Endodermal cell (in vitro differentiated cells): Measurements from ENCODE around the gene HS1BP3. TPM values are rescaled to one million over a fixed set of nuclear protein-coding genes. Genes with fewer than 3 reads are reported as not detected.
A peak's percentile ranks its signal among the peaks of the same experiment; 100 is the strongest.

Experiments used
- DNase-seq: peaks from one replicate; pipeline ENCODE4 v3.0.0-alpha.2; 2017
- H3K27ac ChIP-seq: 2 replicates; pipeline ENCODE4 v1.5.1; 2013; ENCODE audit warnings: mild to moderate bottlenecking, low read depth, low read length, moderate library complexity
- H3K27me3 ChIP-seq: 2 replicates; pipeline ENCODE4 v1.6.1; 2013; ENCODE audit warnings: mild to moderate bottlenecking, low read length, moderate library complexity; ENCODE audit not compliant: insufficient read depth, control insufficient read depth, poor library complexity, severe bottlenecking
- H3K36me3 ChIP-seq: 2 replicates; pipeline ENCODE4 v1.7.0; 2013; ENCODE audit warnings: mild to moderate bottlenecking, low read length, moderate library complexity; ENCODE audit not compliant: control insufficient read depth, insufficient read depth
- H3K4me1 ChIP-seq: one replicate; pipeline ENCODE4 v1.7.0; 2013; ENCODE audit warnings: low read length; ENCODE audit not compliant: control insufficient read depth, insufficient read depth
- H3K4me3 ChIP-seq: 2 replicates; pipeline ENCODE4 v1.5.1; 2013; ENCODE audit warnings: mild to moderate bottlenecking, low read length, moderate library complexity
- H3K9ac ChIP-seq: 2 replicates; pipeline ENCODE4 v1.6.1; 2013; ENCODE audit warnings: mild to moderate bottlenecking, low read length, moderate library complexity; ENCODE audit not compliant: poor library complexity, severe bottlenecking; ENCODE audit errors: extremely low read depth
- H3K9me3 ChIP-seq: 2 replicates; pipeline ENCODE4 v1.6.1; 2013; ENCODE audit warnings: mild to moderate bottlenecking, low read length, moderate library complexity; ENCODE audit not compliant: control insufficient read depth
- H3K27ac Mint-ChIP-seq: 2 replicates; pipeline ENCODE4 v1.8.0; 2020; ENCODE audit warnings: mixed read lengths
- H3K27me3 Mint-ChIP-seq: 2 replicates; pipeline ENCODE4 v1.8.0; 2021; ENCODE audit warnings: mild to moderate bottlenecking, mixed read lengths; ENCODE audit not compliant: insufficient read depth
- H3K36me3 Mint-ChIP-seq: 2 replicates; pipeline ENCODE4 v1.8.0; 2020; ENCODE audit warnings: low read depth, mixed read lengths
- H3K4me1 Mint-ChIP-seq: 2 replicates; pipeline ENCODE4 v1.8.0; 2020; ENCODE audit warnings: mixed read lengths
- H3K4me3 Mint-ChIP-seq: 2 replicates; pipeline ENCODE4 v1.8.0; 2020; ENCODE audit warnings: mild to moderate bottlenecking, moderate library complexity, mixed read lengths
- H3K9me3 Mint-ChIP-seq: 2 replicates; pipeline ENCODE4 v1.8.0; 2020; ENCODE audit warnings: mild to moderate bottlenecking, mixed read lengths
- CTCF ChIP-seq: fragments of 200-600 bp; sonication (generic); conservative IDR thresholded peaks from 2 replicates; pipeline ENCODE4 v1.5.0; 2021; ENCODE audit warnings: antibody characterized with exemption, mild to moderate bottlenecking
- WGBS, 2 experiments: methylation state at CpG; one replicate each; pipeline versions ENCODE4 v1.1.5 to v1.1.7; 2013; ENCODE audit warnings: missing lambda C conversion rate in 2 of 2, mixed read lengths in 1 of 2; ENCODE audit not compliant: insufficient coverage in 1 of 2, insufficient read length in 1 of 2; 5-methylcytosine and 5-hydroxymethylcytosine counted together
- total RNA-seq, 2 donors: library from RNA; stranded (reverse); fragmentation: NEBNext Ultra II Directional in 1 of 2; extraction: Animal tissue kit (Norgen Biotek cat#: 25700) in 1 of 2; gene quantifications; 2 replicates in 1 of 2; 3 replicates in 1 of 2; pipeline ENCODE4 v1.2.1, GENCODE V29; 2021

Gene HS1BP3
- total RNA-seq, 2 donors from 2014 or later = 23.0 to 26.2 TPM

- H3K4me1 Mint-ChIP-seq = peaks cover 5% of the 10 kb centered on the region
- Histone ChIP-seq H3K9ac (no peak overlapping the region), H3K9me3 (no peaks in the 10 kb centered on the region), H3K27me3 (peaks cover 91% of the 10 kb centered on the region), H3K36me3 (no peaks in the 10 kb centered on the region), H3K4me1 (no peaks in the 10 kb centered on the region), H3K4me3 (no peak overlapping the region), H3K27ac (no peak overlapping the region)
- peaks cover 15% of the 10 kb centered on the region for H3K9me3 Mint-ChIP-seq
- 9 to 10% methylated on average over 45 to 83 of the region's 83 CpGs for WGBS, 2 experiments
- H3K27me3 Mint-ChIP-seq = peaks cover 85% of the 10 kb centered on the region
- H3K27ac Mint-ChIP-seq = no peak overlapping the region
- peak; percentile 75 for DNase-seq
- no peaks in the 10 kb centered on the region for H3K36me3 Mint-ChIP-seq
- H3K4me3 Mint-ChIP-seq = no peak overlapping the region
- TF ChIP-seq CTCF = no peak
Measured at GRCh38 chr2:20670315-20671035, 19.6 kb upstream of the HS1BP3 start.

- H3K27ac ChIP-seq = no peak overlapping the region
- no peak overlapping the region for H3K4me3 ChIP-seq
- H3K9me3 ChIP-seq = no peaks in the 10 kb centered on the region
- TF ChIP-seq CTCF = no peak
- Mint-ChIP-seq H3K9me3 (peaks cover 15% of the 10 kb centered on the region), H3K36me3 (no peaks in the 10 kb centered on the region), H3K27ac (no peak overlapping the region), H3K4me1 (peaks cover 7% of the 10 kb centered on the region), H3K4me3 (no peak overlapping the region), H3K27me3 (peaks cover 88% of the 10 kb centered on the region)
- H3K4me1 ChIP-seq = no peaks in the 10 kb centered on the region
- peaks cover 96% of the 10 kb centered on the region for H3K27me3 ChIP-seq
- DNase-seq = peak; percentile 68
- H3K36me3 ChIP-seq = no peaks in the 10 kb centered on the region
- WGBS, 2 experiments = 11 to 14% methylated on average over 31 to 45 of the region's 45 CpGs
- no peak overlapping the region for H3K9ac ChIP-seq
Measured at GRCh38 chr2:20669562-20670314, 18.8 kb upstream of the HS1BP3 start.

- H3K4me1 Mint-ChIP-seq = peaks cover 7% of the 10 kb centered on the region
- WGBS, 2 experiments = 35% methylated on average over 7 to 8 of the region's 8 CpGs
- no peaks in the 10 kb centered on the region for H3K9me3 ChIP-seq
- no peak overlapping the region for H3K4me3 ChIP-seq
- H3K9me3 Mint-ChIP-seq = peaks cover 15% of the 10 kb centered on the region
- H3K27ac Mint-ChIP-seq = no peak overlapping the region
- no peak overlapping the region for H3K27ac ChIP-seq
- no peaks in the 10 kb centered on the region for H3K4me1 ChIP-seq
- no peak for TF ChIP-seq CTCF
- H3K27me3 ChIP-seq = peaks cover 96% of the 10 kb centered on the region
- H3K9ac ChIP-seq = no peak overlapping the region
- peaks cover 89% of the 10 kb centered on the region for H3K27me3 Mint-ChIP-seq
- no peaks in the 10 kb centered on the region for H3K36me3 Mint-ChIP-seq
- no peaks in the 10 kb centered on the region for H3K36me3 ChIP-seq
- H3K4me3 Mint-ChIP-seq = no peak overlapping the region
- peak; percentile 44 for DNase-seq
Measured at GRCh38 chr2:20668871-20669475, 18.1 kb upstream of the HS1BP3 start.
